HFF-Myc (cell line): ENCODE measurements around the gene SHE.
"Not testable (repeated sequence)": the region's sequence is repeated elsewhere in the genome, so short reads cannot be mapped to it uniquely, and the experiment has no call there.

Source experiments
- DNase-seq: peaks from one replicate; pipeline ENCODE4 v3.0.0-alpha.2; 2011; ENCODE audit warnings: low read depth; ENCODE audit errors: extremely low read depth
- H3K4me3 ChIP-seq: replicated peaks from 2 replicates; pipeline ENCODE4 v1.5.1; 2011; ENCODE audit warnings: low read depth, mild to moderate bottlenecking, control low read depth, low read length
- TF ChIP-seq, protein P1 (sequence below): IDR thresholded peaks from 2 replicates; pipeline ENCODE4 v1.5.1; 2012; ENCODE audit warnings: mild to moderate bottlenecking, low read depth, low read length, control low read depth; ENCODE audit errors: missing control alignments

SHE gene

DNA sequence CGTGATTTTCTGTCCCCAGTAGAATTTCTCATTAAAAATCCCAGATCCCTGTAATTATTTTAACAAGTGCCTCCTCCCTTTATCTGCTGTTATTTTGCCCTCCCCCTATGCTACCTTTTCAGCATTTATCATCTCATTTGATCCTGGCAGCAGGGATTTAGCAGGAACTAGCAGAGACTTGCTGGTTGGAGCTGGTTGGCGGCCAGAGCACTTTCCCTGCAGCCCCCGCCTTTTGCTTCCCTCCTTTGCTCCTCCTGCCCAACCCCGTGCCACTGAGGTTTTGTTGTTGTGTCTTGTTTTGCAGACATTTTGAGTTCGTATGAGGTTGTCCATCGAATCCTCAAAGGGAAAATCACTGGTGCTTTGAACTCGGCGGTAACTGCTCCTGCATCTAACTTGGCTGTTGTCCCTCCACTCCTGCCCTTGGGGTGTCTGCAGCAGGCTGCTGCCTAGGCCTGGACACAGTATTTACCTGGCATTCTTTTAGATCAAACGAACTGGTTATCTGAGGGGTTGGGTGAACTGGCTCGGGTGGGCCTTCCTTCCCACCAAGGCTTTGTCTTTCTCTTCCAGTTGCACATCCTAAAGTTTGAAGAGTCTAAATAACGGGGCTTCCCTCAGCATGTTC lies 45.0 kb upstream of the SHE start:
- DNase-seq, result no peak
- TF ChIP-seq, protein P1, sequence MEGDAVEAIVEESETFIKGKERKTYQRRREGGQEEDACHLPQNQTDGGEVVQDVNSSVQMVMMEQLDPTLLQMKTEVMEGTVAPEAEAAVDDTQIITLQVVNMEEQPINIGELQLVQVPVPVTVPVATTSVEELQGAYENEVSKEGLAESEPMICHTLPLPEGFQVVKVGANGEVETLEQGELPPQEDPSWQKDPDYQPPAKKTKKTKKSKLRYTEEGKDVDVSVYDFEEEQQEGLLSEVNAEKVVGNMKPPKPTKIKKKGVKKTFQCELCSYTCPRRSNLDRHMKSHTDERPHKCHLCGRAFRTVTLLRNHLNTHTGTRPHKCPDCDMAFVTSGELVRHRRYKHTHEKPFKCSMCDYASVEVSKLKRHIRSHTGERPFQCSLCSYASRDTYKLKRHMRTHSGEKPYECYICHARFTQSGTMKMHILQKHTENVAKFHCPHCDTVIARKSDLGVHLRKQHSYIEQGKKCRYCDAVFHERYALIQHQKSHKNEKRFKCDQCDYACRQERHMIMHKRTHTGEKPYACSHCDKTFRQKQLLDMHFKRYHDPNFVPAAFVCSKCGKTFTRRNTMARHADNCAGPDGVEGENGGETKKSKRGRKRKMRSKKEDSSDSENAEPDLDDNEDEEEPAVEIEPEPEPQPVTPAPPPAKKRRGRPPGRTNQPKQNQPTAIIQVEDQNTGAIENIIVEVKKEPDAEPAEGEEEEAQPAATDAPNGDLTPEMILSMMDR, result no peak
- H3K4me3 ChIP-seq, result no peak overlapping the region

DNA sequence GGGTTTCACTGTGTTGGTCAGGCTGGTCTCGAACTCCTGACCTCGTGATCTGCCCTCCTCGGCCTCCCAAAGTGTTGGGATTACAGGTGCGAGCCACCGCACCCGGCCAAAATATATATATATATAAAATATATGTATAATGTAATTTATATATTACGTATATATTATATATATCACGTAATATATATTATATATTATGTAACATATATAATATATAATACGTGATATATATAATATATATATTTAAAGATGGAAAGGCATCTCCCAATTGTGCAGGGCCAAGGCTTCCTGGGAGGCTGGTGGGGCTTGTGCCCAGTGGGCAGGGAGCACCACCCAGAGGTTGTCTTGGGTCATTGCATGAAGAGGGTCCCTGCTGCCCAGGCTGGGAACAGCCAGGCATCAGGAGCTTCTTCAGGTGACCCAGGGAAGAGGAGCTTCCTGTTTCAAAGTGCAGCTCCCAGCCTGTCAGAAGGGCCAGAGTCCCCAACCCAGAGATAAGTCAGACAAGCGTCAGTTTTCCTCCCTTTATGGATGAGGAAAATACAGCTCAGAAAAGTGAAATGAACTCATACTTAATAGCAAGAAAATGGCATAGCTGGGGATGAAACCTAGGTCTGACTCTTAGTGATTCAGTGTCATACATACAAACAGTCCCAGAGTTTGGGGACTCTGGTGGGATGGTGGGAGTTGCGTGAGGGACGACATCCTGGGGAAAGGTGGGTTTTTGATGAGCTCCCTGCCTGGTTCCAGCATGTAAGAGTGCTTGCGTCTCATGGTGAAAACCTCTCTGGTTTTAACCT lies 44.3 kb upstream of the SHE start:
- H3K4me3 ChIP-seq, result no peak overlapping the region
- TF ChIP-seq, protein P1, result peak; percentile 76
- no peak for DNase-seq

DNA sequence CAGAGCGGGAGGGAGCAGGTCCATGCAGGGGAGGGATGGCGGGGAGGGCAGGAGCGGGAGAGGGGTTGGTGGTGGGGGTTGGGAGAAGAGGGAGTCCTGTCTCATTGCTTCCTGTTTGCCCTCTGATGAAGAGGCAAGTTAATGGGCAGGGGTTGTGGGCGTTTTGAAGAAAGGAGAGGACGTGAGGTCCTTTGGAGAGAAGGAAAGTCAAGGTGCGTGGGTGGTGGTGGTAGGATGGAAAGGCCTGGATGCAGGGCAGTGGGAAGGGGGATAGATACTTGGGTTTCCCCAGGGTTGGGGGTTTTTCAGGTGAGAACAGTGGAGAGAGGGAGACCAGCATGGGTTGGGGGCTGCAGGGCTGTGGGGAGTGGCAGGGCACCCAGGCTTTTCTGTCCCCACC lies 39.0 kb upstream of the SHE start:
- H3K4me3 ChIP-seq, result no peak overlapping the region
- DNase-seq, result no peak
- TF ChIP-seq, protein P1, result no peak

DNA sequence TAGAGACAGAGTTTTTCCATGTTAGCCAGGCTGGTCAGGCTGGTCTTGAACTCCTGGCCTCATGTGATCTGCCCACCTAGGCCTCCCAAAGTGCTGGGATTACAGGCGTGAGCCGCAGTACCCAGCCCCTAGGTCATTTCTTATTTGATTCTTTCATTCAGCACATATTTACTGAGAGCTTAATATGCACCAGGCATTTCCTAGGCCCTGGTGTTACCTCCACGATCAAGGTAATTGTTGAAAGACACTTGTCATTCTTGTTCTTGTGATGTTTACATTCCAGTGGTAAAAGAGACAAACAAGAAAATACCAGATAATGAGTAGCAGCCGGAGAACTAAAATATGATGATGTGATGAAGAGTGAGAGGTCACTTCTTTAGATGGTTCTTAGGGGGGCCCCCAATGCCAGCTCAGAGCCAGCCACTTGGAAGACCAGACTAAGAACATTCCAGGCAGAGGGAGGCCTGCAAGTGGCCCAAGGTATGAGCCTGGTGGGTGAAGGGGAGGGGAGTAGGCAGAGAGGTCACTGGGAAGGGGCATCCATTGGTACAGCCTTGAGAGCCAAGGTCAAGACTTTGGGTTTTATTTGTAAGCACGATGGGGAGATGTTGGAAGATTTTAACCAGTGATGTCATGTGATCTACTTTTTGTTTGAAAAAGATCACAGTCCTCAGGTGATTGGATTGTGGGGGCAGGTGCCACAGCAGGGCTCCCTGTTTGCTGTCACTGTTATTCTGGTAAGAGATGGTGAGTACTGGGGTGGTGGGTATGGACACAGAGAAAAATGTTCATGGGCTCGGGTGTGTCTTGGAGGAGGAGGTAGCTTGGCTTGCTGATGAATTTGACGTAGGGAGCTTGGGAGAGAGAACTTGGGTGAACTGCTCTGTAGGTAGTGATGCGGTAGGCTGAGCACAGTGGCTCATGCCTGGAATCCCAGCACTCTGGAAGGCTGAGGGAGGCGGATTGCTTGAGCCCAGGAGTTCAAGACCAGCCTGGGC lies 37.6 kb upstream of the SHE start:
- TF ChIP-seq, protein P1, result no peak
- DNase-seq, result no peak
- no peak overlapping the region for H3K4me3 ChIP-seq

DNA sequence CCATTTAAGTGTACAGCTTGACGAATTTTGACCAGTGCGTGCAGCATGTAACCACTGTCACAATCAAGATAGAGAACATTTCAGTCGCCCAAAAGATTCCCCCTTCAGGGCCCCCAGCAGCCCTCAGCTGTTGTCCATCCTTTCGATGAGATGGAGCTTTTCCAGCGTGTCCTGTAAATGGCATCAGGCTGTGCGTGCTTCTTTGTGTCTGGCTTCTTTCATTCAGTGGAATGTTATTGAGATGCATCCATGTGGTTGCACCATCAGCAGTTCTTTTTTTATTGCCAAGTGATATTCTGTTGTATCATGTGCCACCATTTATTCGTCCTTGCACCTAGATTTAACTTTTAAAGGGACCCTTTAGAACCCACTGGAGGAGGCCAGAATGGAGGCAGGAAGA lies 34.4 kb upstream of the SHE start:
- no peak for DNase-seq
- H3K4me3 ChIP-seq, result no peak overlapping the region
- TF ChIP-seq, protein P1, result no peak

DNA sequence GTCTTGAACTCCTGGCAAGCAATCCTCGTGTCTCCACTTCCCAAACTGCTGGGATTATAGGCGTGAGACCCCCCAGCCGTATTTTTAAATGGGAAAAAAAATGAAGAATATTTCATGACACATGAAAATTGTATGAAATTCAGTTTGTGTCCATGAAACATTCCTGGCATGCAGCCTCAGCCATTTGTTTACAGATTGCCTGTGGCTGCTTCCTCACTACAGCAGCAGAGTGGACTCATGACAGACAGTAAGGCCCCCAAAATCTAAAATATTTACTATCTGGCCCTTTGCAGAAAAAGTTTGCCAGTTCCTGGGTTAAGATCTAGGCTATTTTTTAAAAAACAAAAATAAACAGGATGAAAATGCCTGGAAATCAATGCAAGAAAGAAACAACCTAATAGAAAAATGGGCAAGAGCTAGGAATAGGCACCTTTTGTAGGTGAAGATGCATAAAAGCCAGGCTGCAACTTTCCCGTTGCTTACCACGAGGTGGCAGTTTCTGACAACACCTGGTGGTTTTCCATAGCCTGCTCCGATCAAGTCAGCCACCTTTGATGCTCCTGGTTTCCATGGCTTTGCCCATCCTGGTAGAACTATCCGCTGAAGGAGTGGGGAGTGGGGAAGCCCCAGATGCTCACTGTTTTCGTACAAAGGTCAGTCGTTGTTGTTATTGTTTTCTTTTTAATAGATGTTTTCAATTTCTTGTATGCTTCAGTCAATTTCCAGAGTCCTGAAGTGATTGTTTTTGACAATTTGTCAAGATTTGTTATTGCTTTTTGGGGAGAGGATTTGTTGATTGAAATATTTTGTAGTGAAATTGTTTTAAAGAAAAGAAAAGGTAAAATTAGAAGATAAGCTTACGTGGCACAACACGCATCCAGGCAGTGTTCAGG lies 32.0 kb upstream of the SHE start:
- TF ChIP-seq, protein P1, result peak; percentile 47
- no peak for DNase-seq

DNA sequence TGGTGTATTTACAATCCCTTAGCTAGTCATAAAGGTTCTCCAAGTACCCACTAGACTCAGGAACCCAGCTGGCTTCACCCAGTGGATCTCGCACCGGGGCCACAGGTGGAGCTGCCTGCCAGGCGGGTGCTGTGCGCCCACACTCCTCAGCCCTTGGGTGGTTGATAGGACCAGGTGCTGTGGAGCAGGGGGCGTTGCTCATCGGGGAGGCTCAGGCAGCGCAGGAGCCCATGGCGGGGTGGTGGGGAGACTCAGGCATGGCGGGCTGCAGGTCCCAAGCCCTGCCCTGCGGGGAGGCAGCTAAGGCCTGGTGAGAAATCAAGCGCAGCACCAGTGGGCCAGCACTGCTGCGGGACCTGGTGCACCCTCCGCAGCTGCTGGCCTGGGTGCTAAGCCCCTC lies 29.7 kb upstream of the SHE start:
- H3K4me3 ChIP-seq, DNase-seq: not testable (repeated sequence)

More for the DNA sequence above, 32.0 kb upstream of the SHE start:
- no peak overlapping the region for H3K4me3 ChIP-seq
